Globus pallidus (tissue), 1 donor: Measurements from ENCODE around the gene VWA3A.
A peak's percentile ranks its signal among the peaks of the same experiment; 100 is the strongest.

Source experiments
- DNase-seq: peaks from one replicate; pipeline ENCODE4 v3.0.0-alpha.2; 2015; ENCODE audit warnings: low spot score

Gene VWA3A

DNA sequence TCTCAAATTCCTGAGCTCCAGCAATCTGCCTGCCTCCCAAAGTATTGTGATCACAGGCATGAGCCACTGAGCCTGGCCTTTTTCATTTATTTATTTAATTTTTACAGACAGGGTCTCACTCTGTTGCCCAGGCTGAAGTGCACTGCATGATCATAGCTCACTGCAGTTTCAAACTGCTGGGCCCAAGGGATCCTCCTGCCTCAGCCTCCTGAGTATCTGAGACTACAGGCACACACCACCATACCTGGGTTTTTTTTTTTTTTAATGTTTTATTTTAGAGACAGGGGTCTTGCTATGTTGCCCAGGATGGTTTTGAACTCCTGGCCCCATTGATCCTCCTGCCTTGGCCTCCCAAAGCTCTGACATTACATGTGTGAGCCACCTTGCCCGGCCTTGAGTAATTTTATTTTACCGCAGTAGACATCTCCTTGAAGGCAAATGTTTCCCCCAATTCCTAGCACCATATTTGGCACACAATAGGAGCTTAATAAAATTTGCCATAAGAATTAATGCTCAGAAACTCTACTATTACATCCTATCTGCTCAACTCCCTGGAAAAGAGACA is 111.8 kb downstream of the VWA3A start:
- no peak for DNase-seq

GRCh38 chr16:22205577-22206012 is 113.3 kb downstream of the VWA3A start:
- DNase-seq: no peak

GRCh38 chr16:22206013-22206841 is 113.9 kb downstream of the VWA3A start, which contains the start of gene EEF2K:
TSS of gene EEF2K (plus strand) at chr16:22206278. CDS start at chr16:22225730, 19,452 bp downstream.
- DNase-seq: peak; percentile 77
